Measurements from ENCODE around the gene RSRC2. TPM values are rescaled to one million over a fixed set of nuclear protein-coding genes. Genes with fewer than 3 reads are reported as not detected.
"Not testable (repeated sequence)": the region's sequence is repeated elsewhere in the genome, so short reads cannot be mapped to it uniquely, and the experiment has no call there.

The RSRC2 gene
- total RNA-seq, 1 experiment from 2014 or later, result 93.1 TPM

- H3K4me3 Mint-ChIP-seq; CTCF ChIA-PET; POLR2A ChIA-PET; ATAC-seq; H3K27me3 Mint-ChIP-seq (ENCODE audit: low read depth); H3K4me1 Mint-ChIP-seq; H3K9me3 Mint-ChIP-seq; H3K27ac Mint-ChIP-seq; DNase-seq (ENCODE audit: low spot score): not testable (repeated sequence)
- peaks cover 72% of the 10 kb centered on the region for H3K36me3 Mint-ChIP-seq
- peak; percentile 77; the same call in 1 of the 2 replicates for TF ChIP-seq ZNF121 (CRISPR knock-in tag; IDR thresholded peaks at IDR 0.05)
Observed at GRCh38 chr12:122484385-122484784, 42.4 kb downstream of the RSRC2 start.

DNA sequence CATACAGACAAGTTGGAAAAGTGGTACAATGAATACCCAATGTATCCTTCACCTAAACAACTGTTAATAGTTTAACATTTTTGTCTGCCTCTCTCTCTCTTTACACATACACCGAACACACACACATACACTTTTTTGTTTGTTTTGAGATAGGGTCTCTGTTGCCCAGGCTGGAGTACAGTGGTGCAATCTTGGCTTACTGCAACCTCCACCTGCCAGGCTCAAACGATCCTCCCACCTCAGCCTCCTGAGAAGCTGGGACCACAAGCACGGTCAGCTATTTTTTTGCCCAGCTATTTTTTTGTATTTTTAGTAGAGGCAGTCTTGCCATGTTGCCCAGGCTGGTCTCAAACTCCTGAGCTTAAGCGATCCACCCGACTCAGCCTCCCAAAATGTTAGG is 42.8 kb downstream of the RSRC2 start:
- peaks cover 71% of the 10 kb centered on the region for H3K36me3 Mint-ChIP-seq
- H3K27ac Mint-ChIP-seq, result no peak overlapping the region
- H3K27me3 Mint-ChIP-seq (ENCODE audit: low read depth), result no peaks in the 10 kb centered on the region
- CTCF ChIA-PET, result no interaction called here
- H3K4me1 Mint-ChIP-seq, result no peaks in the 10 kb centered on the region
- POLR2A ChIA-PET, result no interaction called here
- no peak overlapping the region for H3K4me3 Mint-ChIP-seq
- H3K9me3 Mint-ChIP-seq, result peaks cover 4% of the 10 kb centered on the region
- no peak for TF ChIP-seq FOXK1 (CRISPR knock-in tag; IDR thresholded peaks at IDR 0.05)
- TF ChIP-seq ERG (CRISPR knock-in tag; IDR thresholded peaks at IDR 0.05), result no peak
- TF ChIP-seq CREM (CRISPR knock-in tag; IDR thresholded peaks at IDR 0.05), result no peak
- TF ChIP-seq NFYB (CRISPR knock-in tag; conservative IDR thresholded peaks at IDR 0.05; ENCODE audit: low read depth), result no peak
- TF ChIP-seq, protein P1, sequence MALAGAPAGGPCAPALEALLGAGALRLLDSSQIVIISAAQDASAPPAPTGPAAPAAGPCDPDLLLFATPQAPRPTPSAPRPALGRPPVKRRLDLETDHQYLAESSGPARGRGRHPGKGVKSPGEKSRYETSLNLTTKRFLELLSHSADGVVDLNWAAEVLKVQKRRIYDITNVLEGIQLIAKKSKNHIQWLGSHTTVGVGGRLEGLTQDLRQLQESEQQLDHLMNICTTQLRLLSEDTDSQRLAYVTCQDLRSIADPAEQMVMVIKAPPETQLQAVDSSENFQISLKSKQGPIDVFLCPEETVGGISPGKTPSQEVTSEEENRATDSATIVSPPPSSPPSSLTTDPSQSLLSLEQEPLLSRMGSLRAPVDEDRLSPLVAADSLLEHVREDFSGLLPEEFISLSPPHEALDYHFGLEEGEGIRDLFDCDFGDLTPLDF (CRISPR knock-in tag; IDR thresholded peaks at IDR 0.05), result no peak
- TF ChIP-seq SMAD3 (CRISPR knock-in tag; IDR thresholded peaks at IDR 0.05; ENCODE audit: borderline replicate concordance), result no peak
- no peak for TF ChIP-seq ZNF425 (CRISPR knock-in tag; conservative IDR thresholded peaks at IDR 0.05)
- no peak for TF ChIP-seq ZNF232 (CRISPR knock-in tag; IDR thresholded peaks at IDR 0.05)
- TF ChIP-seq ZNF263 (CRISPR knock-in tag; IDR thresholded peaks at IDR 0.05; ENCODE audit: low read depth), result no peak
- TF ChIP-seq, protein P2, sequence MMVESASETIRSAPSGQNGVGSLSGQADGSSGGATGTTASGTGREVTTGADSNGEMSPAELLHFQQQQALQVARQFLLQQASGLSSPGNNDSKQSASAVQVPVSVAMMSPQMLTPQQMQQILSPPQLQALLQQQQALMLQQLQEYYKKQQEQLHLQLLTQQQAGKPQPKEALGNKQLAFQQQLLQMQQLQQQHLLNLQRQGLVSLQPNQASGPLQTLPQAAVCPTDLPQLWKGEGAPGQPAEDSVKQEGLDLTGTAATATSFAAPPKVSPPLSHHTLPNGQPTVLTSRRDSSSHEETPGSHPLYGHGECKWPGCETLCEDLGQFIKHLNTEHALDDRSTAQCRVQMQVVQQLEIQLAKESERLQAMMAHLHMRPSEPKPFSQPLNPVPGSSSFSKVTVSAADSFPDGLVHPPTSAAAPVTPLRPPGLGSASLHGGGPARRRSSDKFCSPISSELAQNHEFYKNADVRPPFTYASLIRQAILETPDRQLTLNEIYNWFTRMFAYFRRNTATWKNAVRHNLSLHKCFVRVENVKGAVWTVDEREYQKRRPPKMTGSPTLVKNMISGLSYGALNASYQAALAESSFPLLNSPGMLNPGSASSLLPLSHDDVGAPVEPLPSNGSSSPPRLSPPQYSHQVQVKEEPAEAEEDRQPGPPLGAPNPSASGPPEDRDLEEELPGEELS (CRISPR knock-in tag; IDR thresholded peaks at IDR 0.05), result no peak
- TF ChIP-seq, protein P3, sequence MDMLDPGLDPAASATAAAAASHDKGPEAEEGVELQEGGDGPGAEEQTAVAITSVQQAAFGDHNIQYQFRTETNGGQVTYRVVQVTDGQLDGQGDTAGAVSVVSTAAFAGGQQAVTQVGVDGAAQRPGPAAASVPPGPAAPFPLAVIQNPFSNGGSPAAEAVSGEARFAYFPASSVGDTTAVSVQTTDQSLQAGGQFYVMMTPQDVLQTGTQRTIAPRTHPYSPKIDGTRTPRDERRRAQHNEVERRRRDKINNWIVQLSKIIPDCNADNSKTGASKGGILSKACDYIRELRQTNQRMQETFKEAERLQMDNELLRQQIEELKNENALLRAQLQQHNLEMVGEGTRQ (CRISPR knock-in tag; IDR thresholded peaks at IDR 0.05), result no peak
- TF ChIP-seq, protein P4, sequence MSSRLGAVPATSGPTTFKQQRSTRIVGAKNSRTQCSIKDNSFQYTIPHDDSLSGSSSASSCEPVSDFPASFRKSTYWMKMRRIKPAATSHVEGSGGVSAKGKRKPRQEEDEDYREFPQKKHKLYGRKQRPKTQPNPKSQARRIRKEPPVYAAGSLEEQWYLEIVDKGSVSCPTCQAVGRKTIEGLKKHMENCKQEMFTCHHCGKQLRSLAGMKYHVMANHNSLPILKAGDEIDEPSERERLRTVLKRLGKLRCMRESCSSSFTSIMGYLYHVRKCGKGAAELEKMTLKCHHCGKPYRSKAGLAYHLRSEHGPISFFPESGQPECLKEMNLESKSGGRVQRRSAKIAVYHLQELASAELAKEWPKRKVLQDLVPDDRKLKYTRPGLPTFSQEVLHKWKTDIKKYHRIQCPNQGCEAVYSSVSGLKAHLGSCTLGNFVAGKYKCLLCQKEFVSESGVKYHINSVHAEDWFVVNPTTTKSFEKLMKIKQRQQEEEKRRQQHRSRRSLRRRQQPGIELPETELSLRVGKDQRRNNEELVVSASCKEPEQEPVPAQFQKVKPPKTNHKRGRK (CRISPR knock-in tag; IDR thresholded peaks at IDR 0.05; ENCODE audit: borderline replicate concordance), result no peak
- TF ChIP-seq FOXP1 (CRISPR knock-in tag; IDR thresholded peaks at IDR 0.05; ENCODE audit: borderline replicate concordance), result no peak
- TF ChIP-seq CBFB (CRISPR knock-in tag; IDR thresholded peaks at IDR 0.05; ENCODE audit: low read depth), result no peak
- TF ChIP-seq, protein P5, sequence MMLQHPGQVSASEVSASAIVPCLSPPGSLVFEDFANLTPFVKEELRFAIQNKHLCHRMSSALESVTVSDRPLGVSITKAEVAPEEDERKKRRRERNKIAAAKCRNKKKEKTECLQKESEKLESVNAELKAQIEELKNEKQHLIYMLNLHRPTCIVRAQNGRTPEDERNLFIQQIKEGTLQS (CRISPR knock-in tag; conservative IDR thresholded peaks at IDR 0.05), result no peak
- no peak for TF ChIP-seq ZNF121 (CRISPR knock-in tag; IDR thresholded peaks at IDR 0.05)
- TF ChIP-seq CREB1 (CRISPR knock-in tag; IDR thresholded peaks at IDR 0.05), result no peak
- TF ChIP-seq, protein P6, sequence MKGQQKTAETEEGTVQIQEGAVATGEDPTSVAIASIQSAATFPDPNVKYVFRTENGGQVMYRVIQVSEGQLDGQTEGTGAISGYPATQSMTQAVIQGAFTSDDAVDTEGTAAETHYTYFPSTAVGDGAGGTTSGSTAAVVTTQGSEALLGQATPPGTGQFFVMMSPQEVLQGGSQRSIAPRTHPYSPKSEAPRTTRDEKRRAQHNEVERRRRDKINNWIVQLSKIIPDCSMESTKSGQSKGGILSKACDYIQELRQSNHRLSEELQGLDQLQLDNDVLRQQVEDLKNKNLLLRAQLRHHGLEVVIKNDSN (CRISPR knock-in tag; IDR thresholded peaks at IDR 0.05), result no peak
- TF ChIP-seq, protein P7, sequence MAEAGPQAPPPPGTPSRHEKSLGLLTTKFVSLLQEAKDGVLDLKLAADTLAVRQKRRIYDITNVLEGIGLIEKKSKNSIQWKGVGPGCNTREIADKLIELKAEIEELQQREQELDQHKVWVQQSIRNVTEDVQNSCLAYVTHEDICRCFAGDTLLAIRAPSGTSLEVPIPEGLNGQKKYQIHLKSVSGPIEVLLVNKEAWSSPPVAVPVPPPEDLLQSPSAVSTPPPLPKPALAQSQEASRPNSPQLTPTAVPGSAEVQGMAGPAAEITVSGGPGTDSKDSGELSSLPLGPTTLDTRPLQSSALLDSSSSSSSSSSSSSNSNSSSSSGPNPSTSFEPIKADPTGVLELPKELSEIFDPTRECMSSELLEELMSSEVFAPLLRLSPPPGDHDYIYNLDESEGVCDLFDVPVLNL (CRISPR knock-in tag; IDR thresholded peaks at IDR 0.05; ENCODE audit: borderline replicate concordance, low read depth), result no peak
- TF ChIP-seq NR3C1 (CRISPR knock-in tag; conservative IDR thresholded peaks at IDR 0.05; ENCODE audit: low read depth), result no peak
- DNase-seq (ENCODE audit: low spot score) (no peak), ATAC-seq (no peak)
